Bronchial epithelial cell (primary cell): ENCODE measurements around the gene TRIM2. TPM values are rescaled to one million over a fixed set of nuclear protein-coding genes. Genes with fewer than 3 reads are reported as not detected.

Source experiments
- DNase-seq: peaks from one replicate; pipeline ENCODE4 v3.0.0-alpha.2; 2010; ENCODE audit warnings: low read depth
- FAIRE-seq: peaks from 2 replicates; lab custom pipeline; 2011; peaks lifted over from hg19 to GRCh38; lab: Jason Lieb, UNC
- H3K27me3 ChIP-seq: 2 replicates; pipeline ENCODE4 v1.5.1; 2011; ENCODE audit warnings: low read length; ENCODE audit not compliant: control insufficient read depth, insufficient read depth
- H3K36me3 ChIP-seq: 2 replicates; pipeline ENCODE4 v1.5.1; 2011; ENCODE audit warnings: low read length; ENCODE audit not compliant: control insufficient read depth, insufficient read depth
- H3K4me3 ChIP-seq: 2 replicates; pipeline ENCODE4 v1.5.1; 2011; ENCODE audit warnings: mild to moderate bottlenecking, low read depth, low read length, control low read depth
- total RNA-seq: library from RNA; depleted of rRNA; stranded (reverse); fragments of >200 nt; gene quantifications from 2 replicates; pipeline ENCODE4 v1.2.1, GENCODE V29; 2014
- TF ChIP-seq, protein P1 (sequence below): IDR thresholded peaks from 2 replicates; pipeline ENCODE4 v1.5.1; 2011; ENCODE audit warnings: mild to moderate bottlenecking, moderate library complexity, low read length, control low read depth, inconsistent platforms; ENCODE audit not compliant: insufficient read depth, severe bottlenecking

TRIM2 gene
- 7.1 and 23.4 TPM in 2 replicates for total RNA-seq

GRCh38 chr4:153204247-153204671 is at the start of gene TRIM2:
Gene TRIM2, plus strand, starts transcription at chr4:153204443. Its CDS starts 88 bp downstream, at chr4:153204531.
- no peaks in the 10 kb centered on the region for H3K36me3 ChIP-seq
- no peak within 1 kb of the TSS for H3K4me3 ChIP-seq
- no peaks in the 10 kb centered on the region for H3K27me3 ChIP-seq
- TF ChIP-seq, protein P1, sequence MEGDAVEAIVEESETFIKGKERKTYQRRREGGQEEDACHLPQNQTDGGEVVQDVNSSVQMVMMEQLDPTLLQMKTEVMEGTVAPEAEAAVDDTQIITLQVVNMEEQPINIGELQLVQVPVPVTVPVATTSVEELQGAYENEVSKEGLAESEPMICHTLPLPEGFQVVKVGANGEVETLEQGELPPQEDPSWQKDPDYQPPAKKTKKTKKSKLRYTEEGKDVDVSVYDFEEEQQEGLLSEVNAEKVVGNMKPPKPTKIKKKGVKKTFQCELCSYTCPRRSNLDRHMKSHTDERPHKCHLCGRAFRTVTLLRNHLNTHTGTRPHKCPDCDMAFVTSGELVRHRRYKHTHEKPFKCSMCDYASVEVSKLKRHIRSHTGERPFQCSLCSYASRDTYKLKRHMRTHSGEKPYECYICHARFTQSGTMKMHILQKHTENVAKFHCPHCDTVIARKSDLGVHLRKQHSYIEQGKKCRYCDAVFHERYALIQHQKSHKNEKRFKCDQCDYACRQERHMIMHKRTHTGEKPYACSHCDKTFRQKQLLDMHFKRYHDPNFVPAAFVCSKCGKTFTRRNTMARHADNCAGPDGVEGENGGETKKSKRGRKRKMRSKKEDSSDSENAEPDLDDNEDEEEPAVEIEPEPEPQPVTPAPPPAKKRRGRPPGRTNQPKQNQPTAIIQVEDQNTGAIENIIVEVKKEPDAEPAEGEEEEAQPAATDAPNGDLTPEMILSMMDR: no peak
- FAIRE-seq (no peak), DNase-seq (peak; percentile 76)

DNA sequence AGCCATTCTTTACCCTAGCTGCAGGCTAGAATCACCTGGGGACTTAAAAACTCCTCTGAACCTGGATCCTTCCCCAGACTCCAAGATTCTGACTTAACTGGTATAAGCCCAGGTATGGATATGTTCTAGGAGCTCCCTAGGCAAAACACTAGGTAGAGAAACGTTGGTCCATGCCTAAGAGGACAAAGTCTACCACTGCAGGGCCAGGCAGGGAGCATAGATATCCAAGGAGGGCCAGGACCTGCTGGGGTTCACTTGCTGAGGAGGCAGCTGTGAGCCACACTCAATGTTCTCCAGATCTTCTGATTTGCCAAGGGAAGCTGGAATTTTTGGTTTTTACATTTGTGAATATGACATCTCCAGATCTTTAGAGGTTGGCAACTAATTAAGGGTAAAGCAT is 48.6 kb upstream of the TRIM2 start:
- H3K4me3 ChIP-seq: no peak overlapping the region
- TF ChIP-seq, protein P1: no peak
- DNase-seq: no peak
- no peaks in the 10 kb centered on the region for H3K36me3 ChIP-seq
- H3K27me3 ChIP-seq: peaks cover 5% of the 10 kb centered on the region
- FAIRE-seq: no peak

GRCh38 chr4:153156263-153156662 is 48.0 kb upstream of the TRIM2 start:
- peaks cover 5% of the 10 kb centered on the region for H3K27me3 ChIP-seq
- no peaks in the 10 kb centered on the region for H3K36me3 ChIP-seq
- DNase-seq: no peak
- TF ChIP-seq, protein P1: no peak
- H3K4me3 ChIP-seq: no peak overlapping the region
- FAIRE-seq: no peak

GRCh38 chr4:153156721-153157120 is 47.5 kb upstream of the TRIM2 start:
- FAIRE-seq (no peak), DNase-seq (no peak)
- H3K27me3 ChIP-seq: peaks cover 5% of the 10 kb centered on the region
- H3K4me3 ChIP-seq: no peak overlapping the region
- no peaks in the 10 kb centered on the region for H3K36me3 ChIP-seq
- TF ChIP-seq, protein P1: no peak

DNA sequence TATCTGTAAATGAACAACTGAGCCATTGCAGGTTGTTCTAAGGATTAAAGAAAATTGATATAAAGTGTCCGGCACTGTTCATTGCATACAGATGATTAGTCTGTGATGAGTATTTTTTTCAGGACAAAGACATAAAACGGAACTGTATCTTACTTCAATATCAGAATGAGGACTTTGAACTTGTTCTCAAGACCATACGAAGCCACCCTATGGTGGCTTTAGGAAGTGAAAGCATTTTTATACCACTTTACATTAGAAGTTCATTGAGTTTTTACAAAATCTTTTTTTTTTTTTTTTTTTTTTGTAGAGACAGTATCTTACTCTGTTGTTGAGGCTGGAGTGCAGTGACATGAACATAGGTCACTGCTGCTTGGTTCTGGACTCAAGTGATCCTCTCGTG is 45.2 kb upstream of the TRIM2 start:
- no peaks in the 10 kb centered on the region for H3K36me3 ChIP-seq
- DNase-seq (no peak), FAIRE-seq (no peak)
- no peak overlapping the region for H3K4me3 ChIP-seq
- TF ChIP-seq, protein P1: no peak
- H3K27me3 ChIP-seq: peaks cover 5% of the 10 kb centered on the region

- TF ChIP-seq, protein P1: no peak
- DNase-seq: no peak
- Histone ChIP-seq H3K4me3 (no peak overlapping the region), H3K27me3 (peaks cover 5% of the 10 kb centered on the region), H3K36me3 (no peaks in the 10 kb centered on the region)
- FAIRE-seq: no peak
These were observed 44.5 kb upstream of the TRIM2 start for GRCh38 chr4:153159728-153160221.
